Gastrocnemius medialis (tissue), 4 donors: ENCODE data around the gene KIRREL1. TPM values are rescaled to one million over a fixed set of nuclear protein-coding genes. Genes with fewer than 3 reads are reported as not detected.

Source experiments
- ATAC-seq, 2 donors: fragments of 150-250 bp; one replicate each; pipeline ENCODE4 v1.9.1; 2016
- DNase-seq, 2 donors: peaks; one replicate each; pipeline ENCODE4 v3.0.0-alpha.2; 2019
- H3K27ac ChIP-seq, 4 donors: fragments of 200-600 bp; sonication (generic); 1 replicate in 1 of 4; 2 replicates in 3 of 4; pipeline ENCODE4 v1.5.1; 2016 to 2018; ENCODE audit warnings: mild to moderate bottlenecking in 2 of 4, moderate library complexity in 1 of 4
- H3K27me3 ChIP-seq, 3 donors: fragments of 200-600 bp; sonication (generic) in 2 of 3; 1 replicate in 1 of 3; 2 replicates in 2 of 3; pipeline versions ENCODE4 v1.5.1 to v1.6.0; 2016 to 2019; ENCODE audit warnings: mild to moderate bottlenecking in 1 of 3, moderate library complexity in 1 of 3
- H3K36me3 ChIP-seq, 2 donors: fragments of 200-600 bp; sonication (generic) in 1 of 2; one replicate each; pipeline ENCODE4 v1.5.1; 2017 to 2018
- H3K4me1 ChIP-seq, 2 donors: fragments of 200-600 bp; sonication (generic) in 1 of 2; one replicate each; pipeline ENCODE4 v1.5.1; 2016 to 2017; ENCODE audit warnings: mild to moderate bottlenecking in 2 of 2
- H3K4me3 ChIP-seq, 4 donors: fragments of 200-600 bp; sonication (generic) in 3 of 4; 1 replicate in 1 of 4; 2 replicates in 3 of 4; pipeline ENCODE4 v1.5.1; 2016 to 2019; ENCODE audit warnings: mild to moderate bottlenecking in 2 of 4
- H3K9me3 ChIP-seq, 3 donors: fragments of 200-600 bp; sonication (generic) in 2 of 3; 1 replicate in 1 of 3; 2 replicates in 2 of 3; pipeline ENCODE4 v1.5.1; 2016 to 2019
- CTCF ChIP-seq, 5 experiments: fragments of 450-650 bp in 3 of 5; fragments of 200-600 bp in 2 of 5; sonication (generic) in 2 of 5; IDR thresholded peaks in 4 of 5; conservative IDR thresholded peaks in 1 of 5; 1 replicate in 4 of 5; 2 replicates in 1 of 5; pipeline ENCODE4 v1.5.1; 2016 to 2019; ENCODE audit warnings: antibody characterized with exemption in 5 of 5, mild to moderate bottlenecking in 3 of 5, moderate library complexity in 3 of 5
- POLR2A ChIP-seq, 2 donors: fragments of 450-650 bp; IDR thresholded peaks; one replicate each; pipeline ENCODE4 v1.6.1; 2017; ENCODE audit warnings: antibody characterized with exemption in 2 of 2, mild to moderate bottlenecking in 2 of 2, moderate library complexity in 2 of 2
- in situ Hi-C, 4 donors: fragments of 200-750 bp; cut with MboI; loops; one replicate each; pipeline versions ENCODE4 v1.15.0 to v1.8.0; 2017; ENCODE audit warnings: low sequenced_read_pairs in 4 of 4
- intact Hi-C: fragments of 100-400 bp; cut with DNase I; formaldehyde crosslinking; loops from one replicate; pipeline ENCODE4 v1.15.1; 2023; ENCODE audit warnings: low total_unique reads
- total RNA-seq, 4 donors: library from RNA; depleted of rRNA; stranded (reverse); fragments of >200 nt; gene quantifications; one replicate each; pipeline versions ENCODE4 v1.1.0 to v1.2.3, GENCODE V29; 2016

The KIRREL1 gene
- total RNA-seq, result 10 to 100 TPM in 1 of 4 donors, 1 to 10 TPM in 3; 2.8 to 15.1 (median 6.6) TPM

DNA sequence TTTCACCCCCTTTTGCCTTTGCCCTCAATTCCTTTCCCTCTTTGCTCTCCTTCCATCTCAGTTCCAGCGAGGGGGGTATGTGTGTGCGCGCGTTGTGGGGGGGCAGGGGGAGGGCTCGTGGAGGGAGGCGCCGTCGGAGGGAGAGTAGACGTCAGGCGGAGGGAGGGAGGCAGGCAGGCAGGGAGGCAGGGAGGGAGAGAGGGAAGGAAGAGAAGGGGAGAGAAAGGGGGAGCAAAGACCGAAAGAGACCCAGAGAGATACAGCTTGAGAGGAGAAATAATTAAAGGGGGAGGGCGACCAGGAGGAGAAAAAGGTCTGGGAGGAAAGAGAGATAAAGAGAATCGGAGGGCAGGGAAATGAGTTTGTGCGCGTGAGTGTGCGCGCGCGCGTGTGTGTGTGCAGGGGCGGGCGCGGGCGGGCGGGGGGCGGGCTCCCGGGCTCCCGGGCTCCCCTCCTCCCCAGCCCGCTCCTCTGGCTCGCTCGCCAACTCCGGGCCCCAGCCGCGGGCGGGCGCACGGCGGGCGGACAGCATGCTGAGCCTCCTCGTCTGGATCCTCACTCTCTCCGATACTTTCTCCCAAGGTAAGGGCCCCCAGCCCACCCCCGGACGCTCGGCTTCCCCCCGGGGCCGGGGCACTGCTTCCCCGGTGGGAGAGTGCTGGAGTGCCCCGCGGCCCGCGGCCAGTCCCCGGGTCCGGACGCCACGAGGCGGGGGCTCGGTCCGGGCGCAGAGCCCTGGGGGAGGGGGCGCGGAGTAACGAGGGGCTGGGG, at the start of gene KIRREL1:
Gene KIRREL1 (plus strand): TSS at position 499 of the 771 bp plus-strand sequence. CDS start 32 bp downstream, at position 531.
- intact Hi-C loops (loop anchor here (2.0 kb wide), 1 partner anchor 93 kb away; no protein-coding TSS in a partner anchor), in situ Hi-C loops (loop anchor here in 1 of 4 donors (10.0 kb wide), 1 partner anchor 131 kb away; a partner anchor contains a TSS)
- H3K27ac ChIP-seq, result peak within 1 kb of the TSS; percentile 76 to 84 (median 82)
- ATAC-seq (peak; percentile 37 to 53), DNase-seq (no peak)
- H3K4me1 ChIP-seq, result peaks cover 0 to 3% of the 10 kb centered on the region in 2 donors
- H3K36me3 ChIP-seq, result no peaks in the 10 kb centered on the region
- no peaks in the 10 kb centered on the region for H3K9me3 ChIP-seq
- TF ChIP-seq CTCF (IDR thresholded peaks at IDR 0.05 in 4 of 5, conservative IDR thresholded peaks at IDR 0.05 in 1 of 5), result no peak
- TF ChIP-seq POLR2A (IDR thresholded peaks at IDR 0.05), result peak; percentile 24 to 45
- H3K4me3 ChIP-seq, result peak within 1 kb of the TSS; percentile 62 to 73 (median 68)
- H3K27me3 ChIP-seq, result peaks cover 8 to 20% (median 16%) of the 10 kb centered on the region in 3 donors

DNA sequence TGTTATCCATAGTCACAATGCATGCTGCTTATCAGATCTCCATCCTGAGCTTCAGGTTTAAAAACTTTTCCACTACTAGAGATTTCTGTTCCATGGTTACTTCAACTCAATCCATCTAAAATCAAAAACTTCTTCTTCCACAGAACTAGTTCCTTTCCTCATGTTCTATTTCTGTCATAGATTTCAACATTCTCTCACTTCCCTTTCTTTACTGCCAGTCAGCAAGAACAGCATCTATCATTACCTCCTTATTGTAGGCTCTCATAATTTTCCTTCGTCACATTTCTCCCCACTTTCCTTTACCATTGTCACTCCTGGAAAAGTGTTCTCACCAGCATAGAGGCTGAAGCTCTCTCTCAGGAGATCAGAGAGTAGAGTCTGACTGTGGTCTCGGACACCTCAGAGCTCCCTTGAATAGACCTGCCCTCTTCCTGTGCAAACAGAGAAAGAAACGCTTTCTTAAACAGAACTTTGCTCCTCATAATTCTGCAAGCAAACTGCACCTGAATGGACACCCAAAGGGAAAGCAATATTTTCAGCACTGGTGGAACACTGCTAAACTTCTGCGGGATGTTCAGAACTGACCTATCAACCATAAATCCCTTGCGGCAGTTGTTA, 48.7 kb upstream of the KIRREL1 start:
- no peaks in the 10 kb centered on the region for H3K27me3 ChIP-seq
- H3K9me3 ChIP-seq, result no peaks in the 10 kb centered on the region
- no peak for TF ChIP-seq POLR2A (IDR thresholded peaks at IDR 0.05)
- no peak overlapping the region for H3K4me3 ChIP-seq
- no peak for ATAC-seq
- H3K4me1 ChIP-seq, result no peaks in the 10 kb centered on the region
- no peak overlapping the region for H3K27ac ChIP-seq
- no peak for DNase-seq
- intact Hi-C loops, result no loop called here
- no peaks in the 10 kb centered on the region for H3K36me3 ChIP-seq
- in situ Hi-C loops, result no loop called here

DNA sequence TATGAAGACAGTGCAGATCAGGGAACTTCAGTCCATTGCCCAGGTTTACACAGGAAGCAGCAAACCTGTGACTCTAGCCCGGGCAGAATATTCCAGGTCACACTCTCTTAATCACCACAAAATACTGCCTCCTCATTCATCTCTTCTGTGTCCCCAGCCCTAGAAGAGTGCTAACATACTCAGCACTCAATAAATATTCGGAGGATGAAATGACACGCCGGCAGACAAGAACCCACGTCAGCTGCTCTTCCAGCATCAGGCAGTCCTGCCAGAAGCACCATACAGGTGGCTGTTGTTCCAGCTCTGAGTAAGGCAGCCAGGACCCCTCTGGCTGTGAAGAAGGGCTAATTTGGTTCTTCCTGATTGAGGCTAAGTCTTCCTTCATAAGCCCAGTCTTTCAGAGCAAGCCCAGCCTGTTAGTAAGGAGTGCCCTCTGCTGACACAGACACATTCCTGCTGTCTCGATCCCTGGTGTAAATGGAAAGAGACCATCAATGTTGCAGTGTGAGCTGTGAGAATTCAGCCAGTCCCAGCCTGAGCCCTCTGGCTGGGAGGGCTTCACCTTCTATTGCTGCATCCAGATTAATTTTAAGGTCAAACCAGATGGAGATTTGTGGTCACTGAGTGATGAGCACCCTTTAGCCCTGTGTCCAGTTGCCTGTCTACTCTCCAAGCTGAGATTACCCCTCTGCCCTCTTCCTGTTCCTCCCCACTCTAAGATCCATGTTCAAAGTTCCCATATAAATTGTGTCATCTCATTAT, 45.0 kb upstream of the KIRREL1 start:
- no peak for TF ChIP-seq POLR2A (IDR thresholded peaks at IDR 0.05)
- no peak for TF ChIP-seq CTCF (IDR thresholded peaks at IDR 0.05 in 4 of 5, conservative IDR thresholded peaks at IDR 0.05 in 1 of 5)
- Histone ChIP-seq H3K4me3 (no peak overlapping the region), H3K27me3 (no peaks in the 10 kb centered on the region), H3K4me1 (no peaks in the 10 kb centered on the region), H3K36me3 (no peaks in the 10 kb centered on the region), H3K27ac (no peak overlapping the region), H3K9me3 (no peaks in the 10 kb centered on the region)
- intact Hi-C loops (no loop called here), in situ Hi-C loops (no loop called here)
- no peak for DNase-seq
- ATAC-seq, result no peak

GRCh38 chr1:157949074-157949354, 44.4 kb upstream of the KIRREL1 start:
- Histone ChIP-seq H3K36me3 (no peaks in the 10 kb centered on the region), H3K9me3 (no peaks in the 10 kb centered on the region), H3K4me3 (no peak overlapping the region), H3K27ac (no peak overlapping the region), H3K4me1 (no peaks in the 10 kb centered on the region), H3K27me3 (no peaks in the 10 kb centered on the region)
- no peak for DNase-seq
- no peak for ATAC-seq
- TF ChIP-seq CTCF (IDR thresholded peaks at IDR 0.05 in 4 of 5, conservative IDR thresholded peaks at IDR 0.05 in 1 of 5) (no peak), POLR2A (IDR thresholded peaks at IDR 0.05) (no peak)
- intact Hi-C loops, result no loop called here
- in situ Hi-C loops, result no loop called here

- Histone ChIP-seq H3K27me3 (no peaks in the 10 kb centered on the region), H3K27ac (no peak overlapping the region), H3K4me3 (no peak overlapping the region), H3K4me1 (no peaks in the 10 kb centered on the region), H3K36me3 (no peaks in the 10 kb centered on the region), H3K9me3 (no peaks in the 10 kb centered on the region)
- ATAC-seq (no peak), DNase-seq (no peak)
- intact Hi-C loops (no loop called here), in situ Hi-C loops (loop anchor here in 1 of 4 donors (25.0 kb wide), 1 partner anchor 1036 kb away; no protein-coding TSS in a partner anchor)
- no peak for TF ChIP-seq CTCF (IDR thresholded peaks at IDR 0.05 in 4 of 5, conservative IDR thresholded peaks at IDR 0.05 in 1 of 5)
- no peak for TF ChIP-seq POLR2A (IDR thresholded peaks at IDR 0.05)
These were observed 42.2 kb upstream of the KIRREL1 start for GRCh38 chr1:157951230-157951629.
